Pons (tissue), 1 donor: ENCODE results near the gene ZBTB20.

ENCODE experiments used
- DNase-seq: peaks from one replicate; pipeline ENCODE4 v3.0.0-alpha.2; 2016; ENCODE audit warnings: low spot score

The ZBTB20 gene

GRCh38 chr3:114374433-114374990 is 772.6 kb downstream of the ZBTB20 start:
- DNase-seq = no peak

GRCh38 chr3:114370537-114371174 is 776.4 kb downstream of the ZBTB20 start:
- no peak for DNase-seq

DNA sequence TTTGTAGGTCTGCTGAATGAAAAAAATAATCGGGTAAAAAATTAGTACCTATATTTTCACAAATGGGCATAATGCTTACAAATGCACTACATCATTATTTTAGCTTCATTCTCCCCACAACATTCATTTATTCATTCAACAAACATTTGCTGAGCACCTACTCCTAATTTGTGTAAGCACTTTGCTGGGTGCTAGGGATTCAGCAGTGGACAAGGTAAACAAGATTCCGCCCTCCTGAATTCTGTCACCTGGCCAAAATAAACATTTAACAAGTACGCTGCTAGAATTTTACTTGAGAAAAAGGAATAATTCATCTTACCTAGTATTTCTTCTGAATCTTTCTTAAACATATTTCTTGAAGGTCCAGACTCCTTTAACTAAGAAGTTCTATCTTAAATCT is 781.2 kb downstream of the ZBTB20 start:
- DNase-seq = no peak

DNA sequence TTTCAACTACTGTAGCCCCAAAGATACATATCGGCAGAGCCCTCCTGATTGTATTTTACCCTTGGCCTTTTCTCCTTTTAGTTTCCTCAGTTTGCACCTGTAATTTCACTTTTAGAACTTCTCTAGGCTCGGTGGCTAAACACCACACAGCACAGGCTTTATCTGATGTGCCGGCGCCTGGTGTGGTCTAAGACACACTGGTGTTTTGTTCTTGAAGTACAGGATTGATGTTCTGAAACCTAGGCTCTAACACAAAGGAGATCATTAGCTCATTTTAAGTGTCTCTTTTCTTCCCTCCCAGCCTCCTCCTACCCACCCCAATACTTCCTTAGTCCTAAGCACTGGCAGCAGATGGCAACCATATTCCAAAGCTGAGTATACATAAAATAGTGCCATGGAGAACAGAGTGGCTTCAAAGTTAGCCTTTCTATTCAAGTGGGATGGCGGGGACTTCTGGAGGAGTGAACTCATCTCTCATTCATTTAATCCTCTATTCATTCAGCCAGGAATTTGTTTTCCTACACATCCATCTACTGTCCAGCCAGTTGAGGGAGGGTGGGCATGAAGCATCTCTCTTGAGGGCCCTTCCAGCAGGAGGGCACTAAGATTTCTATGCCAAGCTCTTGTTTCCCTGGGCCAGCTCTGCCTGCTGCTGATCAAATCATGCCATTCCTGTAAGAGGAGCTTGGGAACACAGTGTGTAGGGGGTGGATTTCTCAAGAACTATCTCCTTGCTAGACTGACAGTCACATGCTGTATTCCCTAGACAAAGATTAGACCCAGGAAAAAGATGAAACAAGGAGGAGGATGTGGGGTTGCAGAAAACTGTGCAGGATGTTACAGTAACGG is 782.1 kb downstream of the ZBTB20 start:
- DNase-seq = peak; percentile 51

DNA sequence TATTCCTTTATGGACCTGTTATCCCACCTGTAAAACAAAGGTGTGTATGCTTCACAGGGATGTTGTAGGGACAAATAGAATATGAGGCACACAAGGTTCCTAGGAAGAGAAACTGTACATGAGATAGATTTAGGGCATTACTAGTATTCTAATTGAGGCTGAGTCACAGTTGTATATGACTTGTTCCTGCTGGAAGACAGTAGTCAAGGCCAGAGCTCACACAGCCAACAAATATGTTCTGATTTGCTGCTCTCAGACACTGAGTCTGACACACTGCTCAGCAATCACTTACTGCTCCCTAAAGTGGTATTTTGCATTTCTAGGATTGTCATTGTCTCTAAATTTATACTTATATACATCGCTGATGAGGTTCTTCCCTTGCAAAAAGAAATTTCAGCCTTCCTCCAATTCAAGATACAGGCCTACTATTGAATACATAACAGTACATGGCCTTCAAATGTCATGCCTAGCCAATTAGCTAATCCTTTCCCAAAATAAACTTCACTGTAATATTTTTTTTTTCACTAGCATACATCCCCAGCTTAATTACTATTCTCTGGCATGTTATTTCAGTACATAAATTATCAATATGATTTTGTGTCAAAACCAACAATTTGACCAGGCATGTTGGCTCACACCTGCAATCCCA is 783.4 kb downstream of the ZBTB20 start:
- peak; percentile 50 for DNase-seq

GRCh38 chr3:114362815-114363214 is 784.3 kb downstream of the ZBTB20 start:
- DNase-seq = peak; percentile 88

- no peak for DNase-seq
Observed at GRCh38 chr3:114361391-114361790, 785.7 kb downstream of the ZBTB20 start.

DNA sequence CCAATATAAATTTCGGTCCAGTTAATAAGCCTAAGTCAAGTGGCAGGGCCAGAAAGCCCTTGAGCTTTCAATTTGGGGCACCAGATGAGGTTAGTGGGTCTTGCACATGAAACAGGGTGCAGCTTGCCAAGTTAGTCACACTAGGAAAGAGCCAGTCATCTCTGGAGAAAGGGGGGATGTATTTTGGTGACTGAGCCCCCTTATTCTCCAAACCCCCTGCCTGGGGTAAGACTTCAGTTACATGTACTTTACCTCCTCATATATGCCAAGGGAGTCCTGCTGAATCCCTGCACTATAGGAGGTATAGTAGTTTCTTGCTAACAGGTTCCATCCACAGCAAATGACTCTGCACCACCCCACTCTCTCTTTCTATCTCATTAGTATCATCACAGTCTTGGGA is 790.6 kb downstream of the ZBTB20 start:
- DNase-seq = no peak

DNA sequence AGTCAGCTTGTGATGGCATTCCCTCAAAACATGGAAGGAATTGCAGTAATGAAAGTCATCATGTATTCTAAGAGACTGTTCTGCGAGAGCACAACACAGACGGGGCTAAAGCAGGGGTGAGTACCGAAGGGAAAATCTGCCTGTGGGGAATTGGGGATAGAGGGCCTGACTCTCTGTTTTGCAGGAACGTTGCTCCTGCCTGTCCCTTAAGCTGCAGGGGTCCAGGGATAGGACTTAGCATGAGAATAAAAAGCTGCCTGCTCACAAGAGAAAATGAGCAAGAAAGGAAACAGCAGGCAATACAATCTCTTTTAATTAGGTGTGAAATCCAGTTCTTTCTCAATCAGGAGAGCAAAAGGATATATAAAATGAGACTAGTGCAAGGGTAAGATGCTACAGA is 791.0 kb downstream of the ZBTB20 start:
- DNase-seq = no peak

GRCh38 chr3:114355653-114356052 is 791.4 kb downstream of the ZBTB20 start:
- DNase-seq = no peak

GRCh38 chr3:114351822-114352145 is 795.3 kb downstream of the ZBTB20 start:
- DNase-seq = no peak

- no peak for DNase-seq
Observed at GRCh38 chr3:114351123-114351821, 795.8 kb downstream of the ZBTB20 start.

DNA sequence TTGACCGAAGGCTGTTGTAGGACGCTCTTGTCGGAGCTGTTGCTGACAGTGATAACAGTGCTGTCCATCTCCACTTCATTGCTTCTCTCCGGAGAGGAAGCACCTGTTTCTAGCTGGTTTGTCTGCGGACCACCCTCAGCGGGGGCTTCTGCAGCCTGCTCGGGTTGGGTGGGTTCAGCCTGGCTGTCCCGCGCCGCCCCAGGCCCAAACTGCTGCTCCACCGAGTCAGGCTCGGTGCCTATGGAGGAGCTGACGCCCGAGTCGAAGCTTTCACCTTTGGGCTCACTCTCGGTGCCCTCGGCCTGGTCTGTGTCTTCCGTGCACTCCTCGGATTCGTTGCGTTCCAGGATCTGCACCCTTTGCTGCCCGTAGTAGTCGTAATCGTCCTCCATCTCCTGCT is 796.4 kb downstream of the ZBTB20 start:
- DNase-seq = no peak

- no peak for DNase-seq
Observed at GRCh38 chr3:114350271-114350670, 796.8 kb downstream of the ZBTB20 start.

GRCh38 chr3:114344492-114344891 is 802.6 kb downstream of the ZBTB20 start:
- DNase-seq = no peak

GRCh38 chr3:114338651-114339357 is 808.3 kb downstream of the ZBTB20 start:
- DNase-seq = no peak

DNA sequence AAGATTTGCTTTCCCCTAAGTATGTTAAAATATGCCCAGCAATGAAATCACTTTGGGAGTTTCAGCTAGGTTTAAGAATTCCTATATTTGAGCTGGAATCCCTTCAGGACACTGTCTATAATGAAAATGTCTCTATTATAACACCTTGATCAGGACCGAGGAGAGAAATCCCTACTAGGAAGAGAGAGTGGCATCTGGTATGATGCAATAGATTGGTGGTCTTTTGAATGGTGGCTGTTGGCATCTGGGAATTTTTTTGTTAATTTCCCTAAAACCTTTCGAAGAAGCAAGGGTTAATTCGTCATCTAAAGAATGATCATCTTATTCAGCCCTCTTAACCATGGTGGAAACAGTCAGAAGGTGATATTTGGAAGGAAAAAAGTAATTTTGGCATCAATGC is 810.2 kb downstream of the ZBTB20 start:
- DNase-seq = no peak

DNA sequence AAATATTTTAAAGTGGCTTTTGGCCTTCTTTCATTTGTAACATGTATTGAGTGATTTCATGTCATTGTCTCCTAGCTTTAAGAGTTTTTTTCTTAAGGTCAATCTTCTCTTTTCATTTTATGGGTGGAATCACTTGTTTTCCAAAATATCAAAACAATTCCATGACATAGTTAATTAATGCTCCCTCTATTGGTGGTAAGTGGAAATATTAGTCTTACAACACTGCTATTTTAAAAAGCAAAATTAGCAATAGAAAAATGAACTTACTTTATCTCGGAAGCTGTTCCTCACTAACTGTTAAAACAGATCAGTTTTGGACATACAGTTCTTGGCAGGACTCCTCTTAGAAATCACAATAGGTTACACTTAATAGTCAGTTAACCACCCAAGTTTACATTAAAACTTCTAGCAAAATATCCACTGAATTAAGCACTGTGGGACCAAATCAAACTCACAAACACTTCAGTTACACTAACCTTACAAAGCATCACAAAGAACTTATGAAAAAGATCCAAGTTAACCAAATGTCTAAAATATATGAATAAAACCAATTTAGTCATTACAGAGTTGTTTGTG is 810.9 kb downstream of the ZBTB20 start:
- no peak for DNase-seq

- no peak for DNase-seq
Observed at GRCh38 chr3:114333923-114334240, 813.2 kb downstream of the ZBTB20 start.

DNA sequence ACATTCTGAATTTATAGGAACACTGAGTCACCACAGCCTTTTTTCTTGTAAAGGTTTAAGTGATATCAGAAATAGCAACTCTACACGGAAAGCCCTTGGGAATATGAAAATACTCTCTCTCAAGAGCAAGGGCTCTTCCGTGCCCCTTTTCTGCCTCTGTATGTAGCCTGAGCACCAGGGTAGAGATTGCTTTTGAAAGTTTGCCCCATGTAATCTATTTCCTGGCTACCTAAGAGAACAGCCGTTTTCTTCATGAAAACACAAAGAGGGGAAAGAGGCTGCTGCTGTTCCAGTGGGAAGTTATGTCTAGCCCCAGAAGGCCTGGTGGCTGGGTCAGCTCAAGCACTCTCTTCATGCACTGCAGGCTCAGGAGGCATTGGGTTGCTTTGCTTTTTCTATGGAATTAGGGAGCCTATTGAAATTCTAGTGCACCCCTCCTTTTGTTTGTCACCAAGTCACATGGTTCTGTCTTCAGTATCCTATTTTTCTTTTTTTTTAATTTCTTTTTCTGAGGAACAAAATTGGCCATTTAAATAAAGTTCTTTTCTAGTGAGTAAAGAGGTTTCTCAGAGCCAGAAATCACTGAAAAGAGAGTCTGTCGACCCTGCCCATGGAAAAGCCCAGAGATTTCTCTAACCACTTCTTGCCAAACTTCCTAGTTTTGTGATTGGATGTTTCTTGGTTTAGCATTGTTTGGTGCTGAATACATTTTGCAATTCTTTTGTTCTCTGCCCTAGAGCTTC is 813.7 kb downstream of the ZBTB20 start:
- DNase-seq = peak; percentile 71
